ENCODE data around the gene CASR.
"Not testable (repeated sequence)": the region's sequence is repeated elsewhere in the genome, so short reads cannot be mapped to it uniquely, and the experiment has no call there.

Gene CASR

GRCh38 chr3:122183521-122183892 lies at the start of gene CASR:
Gene CASR (plus strand): TSS chr3:122183668. CDS start chr3:122254190, 70,522 bp downstream.
- DNase-seq: no peak

- no peak for DNase-seq
Observed at GRCh38 chr3:122146466-122146865, 37.0 kb upstream of the CASR start.

- DNase-seq: no peak
Observed at GRCh38 chr3:122148941-122149627, 34.4 kb upstream of the CASR start.

GRCh38 chr3:122151480-122151879 lies 32.0 kb upstream of the CASR start:
- no peak for DNase-seq

GRCh38 chr3:122164983-122165382 lies 18.5 kb upstream of the CASR start:
- not testable (repeated sequence) for DNase-seq

- DNase-seq: no peak
Observed at GRCh38 chr3:122167630-122168029, 15.8 kb upstream of the CASR start.

GRCh38 chr3:122168044-122168443 lies 15.4 kb upstream of the CASR start:
- DNase-seq: no peak

- DNase-seq: no peak
Observed at GRCh38 chr3:122169911-122170310, 13.6 kb upstream of the CASR start.

- DNase-seq: not testable (repeated sequence)
Observed at GRCh38 chr3:122171361-122171760, 12.1 kb upstream of the CASR start.

GRCh38 chr3:122178711-122179110 lies 4.8 kb upstream of the CASR start:
- DNase-seq: no peak

- DNase-seq: no peak
Observed at GRCh38 chr3:122183893-122184590, 574 bp downstream of the CASR start.

GRCh38 chr3:122184591-122184929 lies 1.1 kb downstream of the CASR start:
- no peak for DNase-seq

- DNase-seq: no peak
Observed at GRCh38 chr3:122186372-122186771, 2.9 kb downstream of the CASR start.

GRCh38 chr3:122188737-122189136 lies 5.3 kb downstream of the CASR start:
- DNase-seq: no peak

GRCh38 chr3:122189357-122189756 lies 5.9 kb downstream of the CASR start:
- DNase-seq: no peak

- DNase-seq: no peak
Observed at GRCh38 chr3:122190525-122190924, 7.1 kb downstream of the CASR start.

GRCh38 chr3:122198966-122199365 lies 15.5 kb downstream of the CASR start:
- DNase-seq: no peak

- DNase-seq: no peak
Observed at GRCh38 chr3:122199552-122199951, 16.1 kb downstream of the CASR start.

GRCh38 chr3:122200661-122201060 lies 17.2 kb downstream of the CASR start:
- no peak for DNase-seq

- DNase-seq: not testable (repeated sequence)
Observed at GRCh38 chr3:122201476-122201875, 18.0 kb downstream of the CASR start.

GRCh38 chr3:122208579-122208978 lies 25.1 kb downstream of the CASR start:
- DNase-seq: no peak

- no peak for DNase-seq
Observed at GRCh38 chr3:122213650-122214049, 30.2 kb downstream of the CASR start.

- DNase-seq: no peak
Observed at GRCh38 chr3:122214711-122215110, 31.2 kb downstream of the CASR start.

GRCh38 chr3:122215592-122216298 lies 32.3 kb downstream of the CASR start:
- DNase-seq: no peak

All from NK-92 treated with Interleukin-12 subunit alpha and Interleukin-12 subunit beta, amount 100 ng/mL, for 24 hours (cell line).